ENCODE measurements around the gene SLC38A9.

SLC38A9 gene

DNA sequence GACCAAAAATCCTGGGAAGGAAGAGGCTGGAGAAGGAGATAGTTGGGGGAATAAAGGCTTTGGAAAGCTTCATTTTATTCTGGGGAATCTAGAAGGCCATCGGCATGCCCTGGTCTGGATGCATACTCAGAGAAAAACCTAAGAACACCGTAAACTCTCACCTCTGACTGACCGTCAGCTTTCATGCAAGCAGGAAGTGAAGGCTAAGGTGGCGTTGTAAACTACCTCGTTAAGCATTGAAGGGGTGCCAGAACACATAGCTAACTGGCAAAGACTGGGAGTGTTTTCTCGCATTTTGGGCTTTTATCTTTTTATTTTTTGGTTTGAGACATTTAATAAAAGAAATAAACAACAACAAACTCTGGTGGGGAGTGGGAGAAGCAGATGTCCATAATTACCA, 2.6 kb upstream of the SLC38A9 start:
- no peak overlapping the region for H3K4me3 ChIP-seq (ENCODE audit: low read depth, low read length)
- TF ChIP-seq CTCF (IDR thresholded peaks at IDR 0.05; ENCODE audit: low read depth, low read length) (no peak), MAX (IDR thresholded peaks at IDR 0.05; ENCODE audit: low read depth, low read length) (no peak), MYC (IDR thresholded peaks at IDR 0.05; ENCODE audit: low read depth, low read length) (no peak), POLR2A (IDR thresholded peaks at IDR 0.05; ENCODE audit: extremely low read depth, insufficient read length) (no peak)
- DNase-seq (ENCODE audit: low read depth) = no peak

GRCh38 chr5:55714339-55714738, 2.2 kb upstream of the SLC38A9 start:
- H3K4me3 ChIP-seq (ENCODE audit: low read depth, low read length) = no peak overlapping the region
- no peak for DNase-seq (ENCODE audit: low read depth)
- TF ChIP-seq POLR2A (IDR thresholded peaks at IDR 0.05; ENCODE audit: extremely low read depth, insufficient read length) (no peak), CTCF (IDR thresholded peaks at IDR 0.05; ENCODE audit: low read depth, low read length) (no peak), MYC (IDR thresholded peaks at IDR 0.05; ENCODE audit: low read depth, low read length) (no peak), MAX (IDR thresholded peaks at IDR 0.05; ENCODE audit: low read depth, low read length) (no peak)

DNA sequence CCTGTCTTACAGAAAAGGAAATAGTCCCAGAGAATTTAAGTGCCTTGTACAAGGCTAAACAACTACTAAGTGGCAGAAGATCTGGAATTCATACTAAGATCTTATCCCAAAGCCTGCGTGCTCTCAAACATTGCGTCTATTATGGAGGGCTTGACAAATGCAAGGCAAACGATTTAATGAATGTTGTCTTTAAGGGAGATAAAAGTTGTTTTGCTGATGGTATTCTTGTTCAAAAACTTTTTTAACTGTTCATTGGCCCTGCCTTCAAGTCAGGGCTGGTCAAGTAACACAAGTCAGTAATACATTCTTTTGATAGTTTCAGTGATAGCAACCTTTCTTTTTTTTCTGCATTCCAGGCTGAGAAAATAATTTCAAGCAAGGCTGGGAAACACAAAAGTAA, 1.7 kb upstream of the SLC38A9 start:
- no peak for TF ChIP-seq MYC (IDR thresholded peaks at IDR 0.05; ENCODE audit: low read depth, low read length)
- no peak for TF ChIP-seq MAX (IDR thresholded peaks at IDR 0.05; ENCODE audit: low read depth, low read length)
- no peak for TF ChIP-seq POLR2A (IDR thresholded peaks at IDR 0.05; ENCODE audit: extremely low read depth, insufficient read length)
- TF ChIP-seq CTCF (IDR thresholded peaks at IDR 0.05; ENCODE audit: low read depth, low read length) = no peak
- no peak overlapping the region for H3K4me3 ChIP-seq (ENCODE audit: low read depth, low read length)
- DNase-seq (ENCODE audit: low read depth) = no peak

DNA sequence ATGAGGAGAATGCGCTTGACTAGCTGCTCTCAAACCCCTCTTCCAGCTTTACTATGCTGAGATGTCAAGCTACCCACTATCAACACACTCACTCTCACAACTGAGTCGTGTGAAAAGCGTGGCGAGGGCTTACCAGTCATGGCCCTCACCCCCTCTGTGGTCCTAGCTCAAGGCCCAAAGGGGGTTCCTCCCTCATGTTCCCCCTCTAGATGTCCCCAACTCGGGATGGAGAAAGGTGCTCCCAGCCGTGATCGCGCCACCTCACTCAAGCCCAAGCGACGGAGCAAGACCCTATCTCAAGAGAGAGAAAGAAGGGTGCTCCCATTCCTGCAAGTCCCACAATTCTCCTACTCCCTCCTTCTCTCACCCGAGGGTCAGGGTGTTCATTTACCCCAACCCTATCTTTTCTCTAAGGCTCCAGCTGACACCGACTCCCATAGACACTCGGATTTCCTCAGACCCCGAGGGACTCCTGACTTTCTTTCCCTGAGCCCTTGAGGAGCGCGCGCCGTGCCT, 559 bp downstream of the SLC38A9 start:
- TF ChIP-seq CTCF (IDR thresholded peaks at IDR 0.05; ENCODE audit: low read depth, low read length) = no peak
- peak; percentile 13 for DNase-seq (ENCODE audit: low read depth)
- peak overlapping the region; percentile 93 for H3K4me3 ChIP-seq (ENCODE audit: low read depth, low read length)

- DNase-seq (ENCODE audit: low read depth) = no peak
- TF ChIP-seq POLR2A (IDR thresholded peaks at IDR 0.05; ENCODE audit: extremely low read depth, insufficient read length) (no peak), MYC (IDR thresholded peaks at IDR 0.05; ENCODE audit: low read depth, low read length) (no peak), MAX (IDR thresholded peaks at IDR 0.05; ENCODE audit: low read depth, low read length) (no peak), CTCF (IDR thresholded peaks at IDR 0.05; ENCODE audit: low read depth, low read length) (no peak)
- no peak overlapping the region for H3K4me3 ChIP-seq (ENCODE audit: low read depth, low read length)
Measured at GRCh38 chr5:55708732-55709131, 3.4 kb downstream of the SLC38A9 start.

DNA sequence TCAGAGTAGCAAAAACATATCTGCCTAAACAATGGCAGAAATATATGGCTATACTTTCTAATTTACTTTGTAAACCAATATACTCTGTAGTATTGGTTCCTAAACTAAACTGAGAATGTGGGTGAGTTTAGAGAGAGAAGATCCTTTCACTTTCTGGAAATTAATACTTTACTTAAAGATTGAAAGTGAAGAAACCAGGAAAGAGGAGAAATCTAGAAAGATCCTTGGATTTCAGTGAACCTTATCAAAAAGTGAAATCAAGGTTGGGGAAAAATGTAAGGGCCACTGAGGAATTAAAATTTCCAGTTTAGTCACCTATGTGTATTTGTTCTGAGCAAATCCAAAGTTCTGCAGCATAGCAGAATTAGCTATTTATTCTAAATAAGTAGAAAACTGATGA, 5.9 kb downstream of the SLC38A9 start:
- DNase-seq (ENCODE audit: low read depth) = no peak
- TF ChIP-seq MYC (IDR thresholded peaks at IDR 0.05; ENCODE audit: low read depth, low read length) (no peak), POLR2A (IDR thresholded peaks at IDR 0.05; ENCODE audit: extremely low read depth, insufficient read length) (no peak), MAX (IDR thresholded peaks at IDR 0.05; ENCODE audit: low read depth, low read length) (no peak), CTCF (IDR thresholded peaks at IDR 0.05; ENCODE audit: low read depth, low read length) (no peak)

More for the DNA sequence above, 5.9 kb downstream of the SLC38A9 start:
- no peak overlapping the region for H3K4me3 ChIP-seq (ENCODE audit: low read depth, low read length)

Data from NB4 (cell line).